Measurements from ENCODE around the gene C10orf105.

Gene C10orf105

DNA sequence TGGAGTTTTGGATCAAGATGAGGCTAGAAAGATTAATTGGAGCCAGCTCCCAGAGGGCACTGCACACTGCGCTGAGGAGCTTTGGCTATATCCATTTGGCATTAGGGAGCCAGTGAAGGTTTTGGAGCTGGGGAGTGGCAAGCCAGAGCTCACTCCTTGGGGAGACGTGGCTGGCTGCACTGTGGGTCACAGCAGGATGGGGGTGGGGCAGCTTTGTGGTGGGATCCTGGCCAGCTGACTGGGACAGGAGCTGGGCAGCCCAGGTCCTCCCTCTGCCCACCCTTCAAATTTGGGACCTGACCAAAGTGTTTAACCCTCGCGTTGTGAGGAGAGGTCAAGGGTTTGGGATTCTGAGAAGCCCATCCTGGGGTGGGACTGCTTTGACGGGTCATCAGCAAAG, 5.0 kb downstream of the C10orf105 start:
- Histone ChIP-seq H3K9me3 (ENCODE audit: control insufficient read depth, insufficient read depth, low read depth, low read length) (no peaks in the 10 kb centered on the region), H3K4me3 (ENCODE audit: low read depth, low read length) (no peak overlapping the region), H3K4me1 (ENCODE audit: control insufficient read depth, insufficient read depth, low read length) (peaks cover 14% of the 10 kb centered on the region), H3K27me3 (ENCODE audit: control insufficient read depth, insufficient read depth, low read length) (no peaks in the 10 kb centered on the region), H3K36me3 (ENCODE audit: control insufficient read depth, insufficient read depth, low read length) (no peaks in the 10 kb centered on the region), H3K9ac (ENCODE audit: low read length) (no peak overlapping the region), H3K27ac (ENCODE audit: low read depth, low read length) (no peak overlapping the region)

DNA sequence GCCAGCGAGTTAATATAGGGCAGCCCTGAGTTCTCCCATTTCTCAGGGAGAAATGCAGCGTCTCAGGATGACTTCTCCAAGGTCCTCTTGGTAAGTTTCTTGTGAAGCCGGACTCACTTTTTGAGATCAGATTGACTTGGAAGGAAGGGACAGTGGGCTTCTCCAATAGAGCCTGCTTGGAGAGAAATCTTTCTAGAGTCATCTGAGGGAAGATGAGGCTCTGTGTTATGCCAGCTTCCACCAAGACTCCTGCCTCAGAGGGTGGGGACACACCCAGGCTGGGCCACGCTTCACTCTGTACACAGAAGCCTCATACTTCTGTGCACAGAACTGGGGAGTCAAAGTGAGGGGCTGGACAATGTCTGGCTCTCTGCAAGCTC, 5.6 kb downstream of the C10orf105 start:
- Histone ChIP-seq H3K4me1 (ENCODE audit: control insufficient read depth, insufficient read depth, low read length) (peaks cover 9% of the 10 kb centered on the region; the same call in 1 of the 2 replicates), H3K9ac (ENCODE audit: low read length) (peak overlapping the region; percentile 16), H3K4me3 (ENCODE audit: low read depth, low read length) (no peak overlapping the region), H3K9me3 (ENCODE audit: control insufficient read depth, insufficient read depth, low read depth, low read length) (no peaks in the 10 kb centered on the region), H3K27me3 (ENCODE audit: control insufficient read depth, insufficient read depth, low read length) (no peaks in the 10 kb centered on the region), H3K27ac (ENCODE audit: low read depth, low read length) (no peak overlapping the region), H3K36me3 (ENCODE audit: control insufficient read depth, insufficient read depth, low read length) (no peaks in the 10 kb centered on the region)

DNA sequence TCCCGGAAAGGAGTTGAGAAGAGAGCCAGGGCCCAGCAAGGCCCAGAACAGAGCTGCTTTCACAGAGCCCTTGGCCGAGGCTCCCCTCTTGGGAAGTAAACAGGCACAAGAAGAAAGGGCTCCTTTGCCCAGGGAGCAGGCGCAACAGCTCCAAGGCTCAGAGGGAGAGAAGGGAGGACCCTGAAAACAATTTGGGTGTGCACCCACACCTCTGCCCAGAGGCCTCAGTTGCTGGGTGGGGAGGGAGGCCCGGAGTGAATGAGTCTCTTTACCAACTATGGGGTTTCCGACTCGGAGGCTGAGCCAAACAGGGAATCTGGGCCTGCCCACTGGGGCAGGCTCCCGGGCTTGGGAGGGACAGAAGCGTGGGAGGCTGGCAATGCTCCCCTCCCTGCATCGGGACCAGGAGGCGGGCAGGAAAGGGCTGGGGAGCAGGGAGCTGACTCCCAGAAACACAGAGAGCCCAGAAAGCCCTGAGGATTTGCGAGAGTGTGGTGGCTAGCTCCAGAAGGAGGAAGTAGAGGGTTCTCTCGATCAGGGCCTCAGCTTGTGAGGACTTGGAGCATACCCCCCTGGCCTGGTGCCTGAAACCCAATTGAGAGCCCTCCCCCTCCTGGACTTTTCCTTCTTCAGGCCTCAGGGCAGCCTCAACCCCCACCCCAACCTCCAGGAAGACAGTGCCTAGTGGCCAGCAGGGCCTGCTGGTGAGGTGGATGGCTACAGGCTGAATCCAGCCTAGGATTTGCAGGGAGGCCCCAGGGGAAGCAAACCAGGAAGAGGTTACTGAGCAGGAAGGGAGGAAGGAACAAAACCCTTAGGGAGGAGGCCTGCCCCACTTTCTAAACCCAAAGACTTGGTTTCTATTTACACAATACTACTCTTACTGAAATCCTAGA, 6.2 kb downstream of the C10orf105 start:
- Histone ChIP-seq H3K36me3 (ENCODE audit: control insufficient read depth, insufficient read depth, low read length) (no peaks in the 10 kb centered on the region), H3K27me3 (ENCODE audit: control insufficient read depth, insufficient read depth, low read length) (no peaks in the 10 kb centered on the region; the same call in 1 of the 2 replicates), H3K9me3 (ENCODE audit: control insufficient read depth, insufficient read depth, low read depth, low read length) (no peaks in the 10 kb centered on the region), H3K9ac (ENCODE audit: low read length) (peak overlapping the region; percentile 16), H3K4me1 (ENCODE audit: control insufficient read depth, insufficient read depth, low read length) (peaks cover 9% of the 10 kb centered on the region; the same call in 1 of the 2 replicates), H3K27ac (ENCODE audit: low read depth, low read length) (no peak overlapping the region), H3K4me3 (ENCODE audit: low read depth, low read length) (no peak overlapping the region)

DNA sequence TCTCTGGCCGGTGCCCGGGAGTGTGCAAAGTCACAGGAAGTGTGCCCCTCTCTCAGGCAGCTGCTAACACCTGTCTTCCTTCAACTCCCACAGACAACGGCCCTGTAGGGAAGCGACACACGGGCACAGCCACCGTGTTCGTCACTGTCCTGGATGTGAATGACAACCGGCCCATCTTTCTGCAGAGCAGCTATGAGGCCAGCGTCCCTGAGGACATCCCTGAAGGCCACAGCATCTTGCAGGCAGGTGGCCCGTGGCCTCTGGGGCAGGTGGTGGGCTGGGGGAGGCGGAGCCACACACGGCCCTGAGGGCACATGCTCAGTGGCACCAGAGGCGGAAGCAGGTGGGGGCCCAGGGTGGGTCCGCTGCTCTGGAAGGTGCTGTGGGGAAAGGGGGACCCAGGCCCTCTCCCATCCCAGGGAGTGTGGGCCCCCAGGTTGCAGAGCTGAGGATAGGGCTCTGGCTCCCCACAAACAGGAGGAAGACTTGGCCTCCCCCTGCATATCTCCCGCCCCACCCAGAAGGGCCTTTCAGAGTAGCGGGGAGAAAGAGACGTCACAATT, 6.9 kb downstream of the C10orf105 start:
- Histone ChIP-seq H3K4me1 (ENCODE audit: control insufficient read depth, insufficient read depth, low read length) (peaks cover 9% of the 10 kb centered on the region; the same call in 1 of the 2 replicates), H3K4me3 (ENCODE audit: low read depth, low read length) (no peak overlapping the region), H3K9ac (ENCODE audit: low read length) (no peak overlapping the region), H3K27ac (ENCODE audit: low read depth, low read length) (no peak overlapping the region), H3K36me3 (ENCODE audit: control insufficient read depth, insufficient read depth, low read length) (no peaks in the 10 kb centered on the region), H3K9me3 (ENCODE audit: control insufficient read depth, insufficient read depth, low read depth, low read length) (no peaks in the 10 kb centered on the region), H3K27me3 (ENCODE audit: control insufficient read depth, insufficient read depth, low read length) (no peaks in the 10 kb centered on the region; the same call in 1 of the 2 replicates)

DNA sequence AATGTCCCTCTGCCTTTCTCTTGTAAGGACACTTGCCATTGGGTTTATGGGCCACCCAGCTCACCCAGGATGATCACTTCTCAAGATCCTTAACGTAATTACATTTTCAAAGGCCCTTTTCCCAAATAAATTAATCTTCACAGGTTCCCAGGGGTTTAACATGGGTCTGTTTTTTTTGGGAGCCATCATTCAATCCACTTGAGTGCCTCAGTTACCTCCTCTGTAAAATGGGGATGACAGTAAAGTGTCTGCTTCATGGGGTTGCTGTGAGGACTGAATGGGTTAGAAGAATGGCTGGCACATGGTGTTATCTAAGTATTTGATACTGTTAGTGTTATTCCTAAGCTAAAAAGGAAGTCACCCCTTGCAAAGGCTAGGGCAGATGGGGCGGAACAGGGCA, 7.4 kb downstream of the C10orf105 start:
- no peaks in the 10 kb centered on the region for H3K9me3 ChIP-seq (ENCODE audit: control insufficient read depth, insufficient read depth, low read depth, low read length)
- peaks cover 9% of the 10 kb centered on the region; the same call in 1 of the 2 replicates for H3K4me1 ChIP-seq (ENCODE audit: control insufficient read depth, insufficient read depth, low read length)
- no peak overlapping the region for H3K27ac ChIP-seq (ENCODE audit: low read depth, low read length)
- no peaks in the 10 kb centered on the region for H3K36me3 ChIP-seq (ENCODE audit: control insufficient read depth, insufficient read depth, low read length)
- H3K27me3 ChIP-seq (ENCODE audit: control insufficient read depth, insufficient read depth, low read length): no peaks in the 10 kb centered on the region; the same call in 1 of the 2 replicates
- H3K9ac ChIP-seq (ENCODE audit: low read length): no peak overlapping the region
- no peak overlapping the region for H3K4me3 ChIP-seq (ENCODE audit: low read depth, low read length)

DNA sequence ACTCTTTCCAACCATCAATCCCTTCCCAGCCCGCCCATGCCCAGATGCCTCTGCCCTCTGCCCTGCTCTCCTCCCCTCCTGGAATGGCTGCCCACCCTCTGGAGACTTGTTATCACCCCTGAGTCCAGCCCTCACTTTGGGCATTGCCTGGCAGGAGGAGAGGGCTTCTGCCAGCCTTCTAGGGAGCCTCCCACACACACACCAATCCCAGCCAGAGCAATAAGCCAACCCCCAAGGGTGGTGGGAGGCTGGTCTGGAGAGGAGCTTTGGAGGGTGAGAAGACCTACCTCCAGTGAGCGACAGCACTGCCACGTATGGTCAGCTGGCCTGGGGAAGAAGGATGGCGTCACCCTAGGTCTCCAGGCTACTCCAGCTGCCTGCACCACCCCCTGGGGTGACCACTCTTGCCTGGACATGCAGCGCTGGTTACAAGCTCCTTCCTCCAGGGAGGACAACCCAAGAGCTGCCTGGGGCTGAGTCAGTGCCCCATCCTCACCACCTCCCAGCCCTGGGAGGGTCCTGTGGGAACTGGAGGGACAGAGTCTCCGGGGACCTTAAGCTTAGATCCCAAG, 8.4 kb downstream of the C10orf105 start:
- H3K4me1 ChIP-seq (ENCODE audit: control insufficient read depth, insufficient read depth, low read length): peaks cover 9% of the 10 kb centered on the region; the same call in 1 of the 2 replicates
- no peak overlapping the region for H3K9ac ChIP-seq (ENCODE audit: low read length)
- H3K36me3 ChIP-seq (ENCODE audit: control insufficient read depth, insufficient read depth, low read length): no peaks in the 10 kb centered on the region
- H3K9me3 ChIP-seq (ENCODE audit: control insufficient read depth, insufficient read depth, low read depth, low read length): no peaks in the 10 kb centered on the region
- H3K27ac ChIP-seq (ENCODE audit: low read depth, low read length): no peak overlapping the region
- H3K27me3 ChIP-seq (ENCODE audit: control insufficient read depth, insufficient read depth, low read length): no peaks in the 10 kb centered on the region; the same call in 1 of the 2 replicates
- no peak overlapping the region for H3K4me3 ChIP-seq (ENCODE audit: low read depth, low read length)

DNA sequence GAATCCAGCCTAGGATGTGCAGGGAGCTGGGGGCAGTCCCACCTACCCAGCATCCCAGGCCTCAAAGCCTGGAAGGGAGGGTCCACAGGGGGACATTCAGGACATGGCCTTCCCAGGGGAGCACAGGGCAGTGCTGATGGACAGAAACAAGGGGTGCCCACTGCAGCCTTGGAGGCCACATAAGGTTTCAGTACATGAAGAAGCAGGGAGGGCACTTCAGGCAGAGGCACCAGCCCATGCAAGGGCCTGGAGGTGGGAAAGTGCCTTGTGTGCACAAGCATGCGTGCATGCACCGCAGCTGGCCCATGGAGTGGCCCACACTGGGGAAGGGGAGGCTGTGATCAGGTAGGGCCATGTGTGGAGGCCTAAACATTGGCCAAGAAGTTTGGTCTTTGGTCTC, 9.1 kb downstream of the C10orf105 start:
- Histone ChIP-seq H3K27ac (ENCODE audit: low read depth, low read length) (no peak overlapping the region), H3K4me3 (ENCODE audit: low read depth, low read length) (no peak overlapping the region), H3K9me3 (ENCODE audit: control insufficient read depth, insufficient read depth, low read depth, low read length) (no peaks in the 10 kb centered on the region), H3K36me3 (ENCODE audit: control insufficient read depth, insufficient read depth, low read length) (no peaks in the 10 kb centered on the region), H3K9ac (ENCODE audit: low read length) (no peak overlapping the region), H3K27me3 (ENCODE audit: control insufficient read depth, insufficient read depth, low read length) (no peaks in the 10 kb centered on the region; the same call in 1 of the 2 replicates), H3K4me1 (ENCODE audit: control insufficient read depth, insufficient read depth, low read length) (peaks cover 9% of the 10 kb centered on the region; the same call in 1 of the 2 replicates)

DNA sequence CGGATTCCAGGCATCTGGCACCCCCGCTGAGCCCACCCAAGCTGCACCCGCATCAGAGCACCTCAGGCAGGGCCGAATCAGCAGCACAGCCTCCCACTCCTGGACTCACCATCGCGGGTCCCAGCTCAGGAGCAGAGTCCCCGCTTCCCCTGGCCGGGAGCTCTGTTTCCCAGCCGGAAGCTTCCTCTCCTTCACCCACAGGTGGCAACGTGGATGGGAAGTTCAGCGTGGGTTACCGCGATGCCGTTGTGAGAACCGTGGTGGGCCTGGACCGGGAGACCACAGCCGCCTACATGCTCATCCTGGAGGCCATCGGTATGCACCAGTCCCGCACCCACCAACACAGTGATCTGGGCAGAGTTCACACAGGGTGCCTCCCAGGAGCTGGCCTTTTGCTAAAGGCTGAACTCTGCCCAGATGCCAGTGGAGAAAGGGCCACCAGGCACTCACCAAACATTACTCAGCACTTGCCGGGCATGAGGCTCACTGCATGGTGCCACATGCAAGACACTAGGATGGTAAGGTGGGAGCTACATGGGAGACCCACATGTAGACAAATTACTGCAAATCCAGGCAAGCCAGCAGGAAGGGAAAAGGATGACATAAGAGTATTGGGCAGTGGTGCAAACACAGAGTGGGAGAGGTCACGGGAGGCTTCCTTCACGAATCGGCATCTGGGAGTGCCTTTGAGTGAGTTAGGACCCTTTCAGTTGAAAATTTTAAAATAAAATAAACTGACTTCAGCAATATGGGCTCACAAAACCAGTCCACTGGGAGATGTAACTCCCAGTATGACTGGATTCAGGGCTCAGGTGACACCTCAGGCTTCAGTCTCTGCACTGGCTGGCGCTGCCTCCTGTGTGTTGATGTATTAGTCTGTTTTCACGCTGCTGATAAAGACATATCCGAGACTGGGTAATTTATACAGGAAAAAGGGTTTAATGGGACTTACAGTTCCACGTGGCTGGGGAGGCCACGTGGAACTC, 10.4 kb downstream of the C10orf105 start:
- Histone ChIP-seq H3K9ac (ENCODE audit: low read length) (no peak overlapping the region), H3K36me3 (ENCODE audit: control insufficient read depth, insufficient read depth, low read length) (no peaks in the 10 kb centered on the region), H3K27me3 (ENCODE audit: control insufficient read depth, insufficient read depth, low read length) (no peaks in the 10 kb centered on the region; the same call in 1 of the 2 replicates), H3K27ac (ENCODE audit: low read depth, low read length) (no peak overlapping the region), H3K9me3 (ENCODE audit: control insufficient read depth, insufficient read depth, low read depth, low read length) (no peaks in the 10 kb centered on the region), H3K4me3 (ENCODE audit: low read depth, low read length) (no peak overlapping the region), H3K4me1 (ENCODE audit: control insufficient read depth, insufficient read depth, low read length) (peaks cover 9% of the 10 kb centered on the region; the same call in 1 of the 2 replicates)

DNA sequence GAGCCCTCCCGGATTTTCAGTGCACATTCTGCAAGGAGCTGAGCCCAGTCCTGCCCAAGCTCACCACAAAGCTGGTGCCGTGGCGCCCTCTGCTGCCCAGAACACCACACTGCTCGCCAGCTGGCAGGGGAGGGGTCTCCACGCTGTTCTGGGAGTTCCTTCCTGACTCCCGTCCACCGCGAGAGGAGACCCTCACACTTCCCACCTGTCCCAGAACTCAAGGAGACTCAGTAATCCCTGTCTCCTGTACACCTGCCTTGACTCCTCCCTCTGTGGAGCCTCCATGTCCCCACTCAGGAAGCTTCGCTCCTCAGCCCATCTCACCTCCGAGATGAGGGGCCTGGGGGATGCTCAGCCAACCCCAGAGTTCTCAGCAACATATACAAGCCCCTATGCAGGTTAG, 11.3 kb downstream of the C10orf105 start:
- Histone ChIP-seq H3K4me3 (ENCODE audit: low read depth, low read length) (no peak overlapping the region), H3K27me3 (ENCODE audit: control insufficient read depth, insufficient read depth, low read length) (no peaks in the 10 kb centered on the region; the same call in 1 of the 2 replicates), H3K4me1 (ENCODE audit: control insufficient read depth, insufficient read depth, low read length) (0 out of 2 replicates have a peak, but pooled peaks cover 3% of the 10 kb centered on the region), H3K9me3 (ENCODE audit: control insufficient read depth, insufficient read depth, low read depth, low read length) (no peaks in the 10 kb centered on the region), H3K27ac (ENCODE audit: low read depth, low read length) (no peak overlapping the region), H3K9ac (ENCODE audit: low read length) (no peak overlapping the region), H3K36me3 (ENCODE audit: control insufficient read depth, insufficient read depth, low read length) (no peaks in the 10 kb centered on the region)

DNA sequence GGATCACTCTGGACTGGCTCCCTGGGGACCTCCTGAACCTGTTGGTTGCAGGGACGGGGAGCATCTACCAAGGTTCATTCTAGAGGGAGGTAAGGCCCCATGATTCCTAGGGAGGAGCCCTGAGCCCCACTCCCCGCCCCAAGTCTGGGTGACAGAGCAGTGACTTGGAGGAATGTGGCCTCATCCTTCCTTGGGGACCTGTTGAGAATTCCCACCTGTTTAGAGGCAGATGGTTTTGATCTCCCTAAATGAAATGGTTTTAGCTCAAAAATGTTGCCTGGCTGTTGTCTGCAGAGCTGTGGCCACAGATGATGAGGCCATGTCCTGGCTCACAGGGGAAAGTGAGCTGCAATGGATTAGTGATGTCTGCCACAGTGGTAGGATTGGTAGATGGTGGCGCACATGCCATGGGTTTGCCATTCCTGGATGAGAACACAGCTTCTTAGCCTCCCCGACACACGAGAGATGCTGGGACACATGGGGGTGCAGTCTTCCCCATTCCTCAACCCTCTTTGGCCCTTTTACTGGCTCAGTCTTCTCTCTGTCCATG, 12.3 kb downstream of the C10orf105 start:
- Histone ChIP-seq H3K27ac (ENCODE audit: low read depth, low read length) (no peak overlapping the region), H3K36me3 (ENCODE audit: control insufficient read depth, insufficient read depth, low read length) (no peaks in the 10 kb centered on the region), H3K9ac (ENCODE audit: low read length) (no peak overlapping the region), H3K9me3 (ENCODE audit: control insufficient read depth, insufficient read depth, low read depth, low read length) (no peaks in the 10 kb centered on the region), H3K4me1 (ENCODE audit: control insufficient read depth, insufficient read depth, low read length) (no peaks in the 10 kb centered on the region), H3K27me3 (ENCODE audit: control insufficient read depth, insufficient read depth, low read length) (no peaks in the 10 kb centered on the region; the same call in 1 of the 2 replicates), H3K4me3 (ENCODE audit: low read depth, low read length) (no peak overlapping the region)
